Endometrial microvascular endothelial cells (primary cell): Measurements from ENCODE around the gene SASH1. TPM values are rescaled to one million over a fixed set of nuclear protein-coding genes. Genes with fewer than 3 reads are reported as not detected.

ENCODE experiments used
- in situ Hi-C: cut with HindIII; loops from 2 replicates; pipeline ENCODE4 v1.10.0; 2017; ENCODE audit warnings: low sequenced_read_pairs, low pct_unique_long_range_greater_than_20kb; ENCODE audit errors: inconsistent ontology term
- total RNA-seq: library from RNA; depleted of rRNA; stranded (reverse); fragments of >200 nt; gene quantifications from one replicate; pipeline ENCODE4 v1.2.3, GENCODE V29; 2015; ENCODE audit errors: inconsistent ontology term

Gene SASH1
- total RNA-seq, 1 donor from 2014 or later, result 75.4 TPM

- in situ Hi-C loops, result no loop called here
Observed at GRCh38 chr6:148548749-148549140, 206.1 kb downstream of the SASH1 start.

GRCh38 chr6:148550569-148550968 lies 207.9 kb downstream of the SASH1 start:
- in situ Hi-C loops, result no loop called here

GRCh38 chr6:148551226-148551625 lies 208.6 kb downstream of the SASH1 start:
- in situ Hi-C loops, result no loop called here

- in situ Hi-C loops, result no loop called here
Observed at GRCh38 chr6:148556410-148556809, 213.8 kb downstream of the SASH1 start.

- in situ Hi-C loops, result no loop called here
Observed at GRCh38 chr6:148557796-148558321, 215.2 kb downstream of the SASH1 start.

DNA sequence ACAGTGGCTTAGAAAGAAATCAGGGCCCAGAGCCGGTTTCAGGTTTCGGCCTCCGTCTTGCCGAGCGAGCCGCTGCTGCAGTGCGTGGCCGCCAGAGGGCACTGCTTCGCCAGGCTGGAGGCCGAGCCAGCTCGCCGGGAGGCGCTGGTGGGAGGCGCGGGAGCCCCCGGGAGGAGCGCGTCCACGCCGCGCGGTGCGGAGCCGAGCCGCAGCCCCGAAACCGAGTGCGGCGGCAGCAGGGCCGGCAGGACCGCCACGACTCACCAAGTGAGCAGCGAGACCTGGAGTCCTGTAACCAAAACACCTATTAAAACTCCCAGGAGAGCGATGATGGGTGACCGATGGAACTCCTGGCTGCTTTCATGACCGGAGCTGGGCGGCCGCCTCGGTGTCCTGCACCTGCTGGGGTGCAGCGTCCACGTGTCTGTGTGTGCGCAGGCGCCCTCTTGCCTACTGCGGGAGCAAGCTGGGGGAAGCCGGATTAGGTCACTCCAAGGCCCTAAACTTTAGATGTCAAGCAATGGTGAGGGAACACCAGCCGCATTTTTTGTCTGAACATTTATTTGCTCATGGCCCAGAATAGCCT lies 217.3 kb downstream of the SASH1 start:
- in situ Hi-C loops, result no loop called here

DNA sequence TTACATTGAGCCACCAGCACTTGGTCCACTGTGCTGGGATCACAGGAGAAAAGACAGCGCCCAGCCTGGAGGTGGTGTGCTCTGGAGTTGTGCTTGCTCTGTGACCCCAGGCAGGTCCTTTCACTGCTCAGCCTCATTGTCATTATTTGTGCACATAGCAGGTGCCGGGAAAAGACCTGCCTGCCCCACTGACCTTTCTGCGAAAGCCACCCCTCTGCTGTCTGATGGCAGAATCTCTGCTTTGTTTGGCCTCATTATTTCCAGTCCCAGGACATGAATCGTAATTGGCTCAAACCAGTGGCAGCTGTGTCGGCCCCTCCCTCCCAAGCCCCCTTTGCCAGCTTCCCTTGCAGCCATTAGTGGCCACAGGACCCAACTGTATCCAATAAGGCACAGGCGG lies 219.0 kb downstream of the SASH1 start:
- in situ Hi-C loops, result no loop called here

GRCh38 chr6:148563066-148563465 lies 220.4 kb downstream of the SASH1 start:
- in situ Hi-C loops, result no loop called here

DNA sequence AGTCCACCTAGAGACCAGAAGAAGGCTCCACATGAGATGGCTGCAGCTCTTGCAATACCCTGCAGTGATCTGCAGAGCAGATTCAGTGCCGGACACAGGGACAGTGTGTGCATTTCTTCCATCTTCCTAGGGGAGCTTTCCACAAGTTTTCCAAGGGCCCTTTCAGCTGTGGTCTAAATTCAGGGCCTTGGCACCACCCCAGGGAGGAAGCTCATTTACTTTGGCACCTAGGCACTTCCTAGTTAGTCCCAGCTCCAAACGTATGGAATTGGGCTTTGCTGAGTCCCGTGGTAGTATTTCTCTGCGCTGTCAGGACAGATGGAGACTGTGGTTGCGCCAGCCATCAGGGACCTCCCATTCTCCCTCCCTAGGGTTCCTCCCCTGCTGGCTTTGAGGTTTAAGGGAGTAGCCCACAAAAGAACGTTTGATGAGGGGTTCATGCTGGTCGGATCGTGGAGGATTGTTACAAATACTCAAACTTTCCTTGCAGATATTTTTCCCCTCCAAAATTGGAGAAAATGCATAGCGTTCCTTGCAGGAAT lies 221.9 kb downstream of the SASH1 start:
- in situ Hi-C loops, result no loop called here

DNA sequence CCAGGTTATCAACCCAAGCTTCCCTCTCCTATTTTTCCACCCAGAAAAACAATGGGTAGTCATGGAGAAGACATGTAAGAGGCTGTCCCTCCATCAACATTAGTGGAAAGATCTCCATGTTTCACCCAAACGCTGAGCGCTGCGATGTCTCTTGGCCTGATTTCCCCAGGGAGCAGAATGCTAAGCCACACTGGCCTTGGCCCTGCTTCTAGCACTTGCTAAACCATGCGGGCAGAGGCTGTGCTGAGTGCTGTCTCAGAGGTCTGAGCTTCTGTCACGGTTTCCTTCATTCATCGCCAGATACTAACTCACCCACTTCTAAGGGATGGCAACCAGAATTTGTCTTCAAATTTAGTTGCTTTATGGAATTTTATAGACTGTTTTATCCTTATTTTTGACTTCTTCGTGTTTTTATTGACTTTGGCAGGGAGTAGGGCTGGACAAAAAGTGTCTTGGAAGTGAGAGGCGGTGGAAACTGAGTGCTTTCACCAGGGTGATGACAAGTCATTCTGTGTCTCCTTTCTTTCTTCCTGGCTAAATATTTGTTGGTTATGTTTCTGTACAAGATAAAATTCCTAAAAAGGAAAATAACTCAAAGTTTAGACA lies 222.8 kb downstream of the SASH1 start:
- in situ Hi-C loops, result no loop called here

DNA sequence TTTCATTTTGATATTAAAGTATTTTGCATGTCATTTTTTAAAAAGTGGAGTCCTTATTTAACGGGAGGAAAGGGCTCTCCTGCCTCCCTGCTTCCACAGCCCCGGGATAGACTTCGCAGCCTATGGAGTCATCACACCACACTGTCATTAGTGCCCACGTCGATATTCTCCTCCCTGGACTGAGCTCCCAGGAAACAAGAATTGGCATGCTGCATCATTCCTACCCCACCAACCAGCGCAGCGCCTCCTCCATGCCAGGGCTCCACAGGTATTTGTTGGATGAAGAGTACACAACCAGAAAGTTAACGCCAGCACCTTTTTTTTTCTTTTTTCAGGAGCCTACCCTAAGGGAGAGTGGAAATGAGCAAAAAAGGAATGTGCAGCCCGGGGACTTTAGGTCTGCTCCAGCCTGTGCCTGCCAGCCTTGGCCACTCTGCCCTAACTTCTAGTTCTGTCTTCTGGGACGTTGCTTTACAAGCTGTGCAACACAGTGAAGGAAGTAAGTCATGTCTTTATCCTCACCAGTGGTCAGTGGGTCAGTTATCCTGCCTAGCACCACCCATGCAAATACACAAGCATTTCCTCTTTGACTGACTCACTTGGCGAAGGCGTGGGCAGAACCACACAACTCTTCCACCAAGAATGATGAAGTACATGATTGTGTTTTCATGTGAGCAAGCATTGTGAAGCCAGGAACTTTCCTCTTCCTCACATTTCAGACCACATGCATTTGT lies 223.5 kb downstream of the SASH1 start:
- in situ Hi-C loops, result no loop called here

DNA sequence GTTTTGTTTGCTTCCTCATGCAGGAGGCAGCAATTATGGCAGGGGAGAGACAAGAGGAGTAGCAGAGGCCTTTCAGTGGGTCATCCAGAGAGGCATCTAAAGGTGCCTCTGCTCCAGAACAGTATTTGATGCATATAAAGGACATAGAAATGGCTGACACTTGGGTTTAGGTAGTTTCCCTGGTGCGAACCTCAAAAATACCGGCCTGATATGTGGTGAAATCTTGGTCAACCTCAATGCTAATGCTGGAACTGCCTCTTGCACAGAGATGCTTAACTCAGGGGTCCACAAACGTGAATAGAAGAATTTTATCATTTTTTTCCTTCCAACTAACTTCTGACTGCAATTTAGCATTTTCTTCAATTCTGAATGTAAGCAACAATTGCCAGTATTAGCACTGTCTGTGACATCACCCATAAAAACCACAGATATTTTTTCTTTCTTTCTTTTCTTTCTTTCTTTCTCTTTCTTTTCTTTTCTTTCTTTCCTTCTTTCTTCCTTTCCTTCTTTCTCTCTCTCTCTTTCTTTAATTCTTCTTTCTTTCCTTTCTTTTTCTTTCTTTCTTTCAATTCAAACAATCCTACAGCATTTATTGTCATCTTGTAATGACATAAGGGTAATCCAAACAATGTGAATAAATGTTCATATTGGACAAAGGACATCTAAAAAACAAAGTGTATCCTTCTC lies 224.2 kb downstream of the SASH1 start:
- in situ Hi-C loops, result no loop called here

- in situ Hi-C loops, result no loop called here
Observed at GRCh38 chr6:148570456-148570855, 227.8 kb downstream of the SASH1 start.

- in situ Hi-C loops, result no loop called here
Observed at GRCh38 chr6:148572676-148573335, 230.2 kb downstream of the SASH1 start.

DNA sequence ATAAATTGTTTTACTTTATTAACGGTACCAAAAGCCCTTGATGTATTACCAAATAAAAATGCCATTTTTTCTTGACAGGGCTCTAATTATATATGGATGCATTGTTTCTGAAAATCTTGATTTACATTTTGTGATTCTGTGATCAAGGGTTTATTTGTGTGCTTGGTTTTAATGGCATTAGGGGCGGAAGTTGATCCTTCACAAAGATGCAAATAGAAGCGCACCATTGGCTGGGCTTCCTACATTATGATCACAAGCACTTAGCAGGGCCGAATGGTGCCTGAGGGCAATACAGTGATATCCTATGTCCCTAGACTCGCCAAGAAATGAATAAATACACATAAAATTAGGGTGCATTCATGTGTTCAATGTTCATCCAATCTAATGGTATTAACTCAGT lies 231.3 kb downstream of the SASH1 start:
- in situ Hi-C loops, result no loop called here

DNA sequence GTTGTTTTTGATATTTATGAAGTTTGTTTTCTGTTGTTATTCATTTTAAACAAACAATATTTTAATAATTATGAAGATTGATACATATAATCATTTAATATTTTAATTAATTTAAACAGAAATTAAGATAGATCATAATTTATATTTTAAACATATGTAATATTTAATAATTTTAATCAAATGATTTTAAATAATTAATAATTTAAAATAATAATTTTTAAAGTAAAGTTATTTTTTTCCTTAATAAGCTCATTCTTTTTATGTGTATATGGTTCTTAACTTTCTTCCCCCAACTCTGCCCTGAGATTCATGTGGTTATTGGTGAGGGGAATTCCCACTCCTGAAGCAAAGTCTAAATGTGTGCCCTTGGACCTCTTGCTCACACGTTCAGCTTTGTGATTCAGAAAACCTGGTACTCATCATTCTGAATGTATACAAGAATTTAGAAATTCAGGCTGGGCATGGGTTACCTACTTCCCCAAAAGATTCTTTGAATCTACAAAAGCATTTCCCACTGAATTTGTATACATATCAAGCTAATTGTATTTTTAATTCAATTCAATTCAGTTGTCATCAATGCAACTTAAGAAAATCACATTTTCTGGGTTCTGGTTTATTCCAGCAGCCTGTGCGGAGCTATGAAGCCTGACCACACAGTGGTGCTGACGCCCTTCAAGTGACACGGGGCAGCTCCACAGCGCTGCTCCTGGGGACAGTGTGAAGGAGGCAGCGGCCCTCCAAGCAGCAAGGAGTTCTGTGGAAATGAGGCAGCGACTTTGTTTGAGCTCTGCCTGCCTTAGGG lies 235.2 kb downstream of the SASH1 start:
- in situ Hi-C loops, result no loop called here

DNA sequence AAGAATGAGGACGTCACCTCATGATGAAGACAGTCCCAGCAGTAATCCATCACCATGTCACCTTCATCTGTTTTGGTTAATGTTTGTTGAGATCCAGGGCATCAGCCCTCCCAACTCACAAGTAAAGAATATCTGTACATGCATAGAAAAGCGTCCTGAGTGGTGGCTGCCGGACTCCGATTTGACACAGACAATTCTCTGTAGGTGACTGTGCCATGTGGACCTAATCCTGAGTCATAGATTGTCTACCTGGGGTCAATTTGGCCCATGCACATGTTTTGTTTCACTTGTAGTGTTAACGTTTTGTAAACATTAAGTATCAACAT lies 235.8 kb downstream of the SASH1 start:
- in situ Hi-C loops, result no loop called here

GRCh38 chr6:148578837-148579565 lies 236.4 kb downstream of the SASH1 start:
- in situ Hi-C loops, result no loop called here
